Coronary artery (tissue), 2 donors: Measurements from ENCODE around the gene LIX1.

ENCODE experiments used
- DNase-seq: peaks from one replicate; pipeline ENCODE4 v3.0.0-alpha.2; 2017; ENCODE audit warnings: low spot score
- H3K27ac ChIP-seq, 2 donors: fragments of 200-600 bp; sonication (generic); one replicate each; pipeline ENCODE4 v1.5.1; 2016 to 2019
- H3K4me3 ChIP-seq: fragments of 200-600 bp; sonication (generic); 2 replicates; pipeline ENCODE4 v1.5.1; 2016; ENCODE audit warnings: mild to moderate bottlenecking, moderate library complexity
- CTCF ChIP-seq: fragments of 200-600 bp; sonication (generic); IDR thresholded peaks from one replicate; pipeline ENCODE4 v1.5.1; 2019; ENCODE audit warnings: antibody characterized with exemption

LIX1 gene

GRCh38 chr5:97105501-97106215 lies 36.8 kb downstream of the LIX1 start:
- H3K27ac ChIP-seq: no peak overlapping the region
- no peak for DNase-seq
- H3K4me3 ChIP-seq: no peak overlapping the region
- no peak for TF ChIP-seq CTCF

- TF ChIP-seq CTCF: no peak
- no peak overlapping the region for H3K27ac ChIP-seq
- no peak for DNase-seq
- no peak overlapping the region for H3K4me3 ChIP-seq
Observed at GRCh38 chr5:97102010-97102470, 40.4 kb downstream of the LIX1 start.

GRCh38 chr5:97101189-97101910 lies 41.1 kb downstream of the LIX1 start:
- Histone ChIP-seq H3K4me3 (no peak overlapping the region), H3K27ac (no peak overlapping the region)
- DNase-seq: no peak

GRCh38 chr5:97100476-97100875 lies 41.9 kb downstream of the LIX1 start:
- no peak for DNase-seq
- TF ChIP-seq CTCF: no peak
- no peak overlapping the region for H3K27ac ChIP-seq

More at GRCh38 chr5:97101189-97101910, 41.1 kb downstream of the LIX1 start:
- no peak for TF ChIP-seq CTCF

GRCh38 chr5:97098922-97099321 lies 43.5 kb downstream of the LIX1 start:
- Histone ChIP-seq H3K4me3 (no peak overlapping the region), H3K27ac (no peak overlapping the region)
- no peak for TF ChIP-seq CTCF
- DNase-seq: no peak

More at GRCh38 chr5:97100476-97100875, 41.9 kb downstream of the LIX1 start:
- no peak overlapping the region for H3K4me3 ChIP-seq

GRCh38 chr5:97097326-97098230 lies 44.8 kb downstream of the LIX1 start:
- no peak overlapping the region for H3K4me3 ChIP-seq
- DNase-seq: no peak
- H3K27ac ChIP-seq: no peak overlapping the region
- no peak for TF ChIP-seq CTCF
